ENCODE data around the gene MC4R.

GRCh38 chr18:60322591-60322990, 50.0 kb downstream of the MC4R start:
- TF ChIP-seq YY2 (tag by site-specific recombination; IDR thresholded peaks at IDR 0.05) (no peak), CTCF (tag by site-specific recombination; IDR thresholded peaks at IDR 0.05) (no peak), ZNF76 (tag by site-specific recombination; IDR thresholded peaks at IDR 0.05; ENCODE audit: borderline replicate concordance, low read depth) (no peak), ZNF558 (tag by site-specific recombination; IDR thresholded peaks at IDR 0.05) (no peak), REST (tag by site-specific recombination; IDR thresholded peaks at IDR 0.05) (no peak), ZNF510 (tag by site-specific recombination; IDR thresholded peaks at IDR 0.05; ENCODE audit: insufficient replicate concordance) (no peak), KLF16 (tag by site-specific recombination; IDR thresholded peaks at IDR 0.05) (no peak), HOXD13 (CRISPR knock-in tag; IDR thresholded peaks at IDR 0.05; ENCODE audit: borderline replicate concordance) (no peak), ZNF366 (tag by site-specific recombination; conservative IDR thresholded peaks at IDR 0.05) (no peak)

Measured in HEK293 (cell line).